HG03025 (cell line): ENCODE measurements around the gene ENOX2.
"Not testable (repeated sequence)": the region's sequence is repeated elsewhere in the genome, so short reads cannot be mapped to it uniquely, and the experiment has no call there.

ENCODE experiments used
- ATAC-seq: cut with Tn5 transposase; IDR thresholded peaks from one replicate; pipeline ENCODE4 v1.9.1; 2021; ENCODE audit warnings: mild to moderate bottlenecking, moderate library complexity; ENCODE audit not compliant: unreplicated experiment, low FRiP score

The ENOX2 gene

GRCh38 chrX:130714135-130714534, 188.9 kb downstream of the ENOX2 start:
- no peak for ATAC-seq

GRCh38 chrX:130709178-130709577, 193.8 kb downstream of the ENOX2 start:
- not testable (repeated sequence) for ATAC-seq

GRCh38 chrX:130705591-130705990, 197.4 kb downstream of the ENOX2 start:
- no peak for ATAC-seq

GRCh38 chrX:130704053-130705038, 198.7 kb downstream of the ENOX2 start:
- ATAC-seq = no peak

GRCh38 chrX:130702867-130703707, 199.9 kb downstream of the ENOX2 start:
- ATAC-seq = no peak

- ATAC-seq = no peak
Measured at GRCh38 chrX:130700629-130701028, 202.4 kb downstream of the ENOX2 start.

- ATAC-seq = no peak
Measured at GRCh38 chrX:130699618-130700017, 203.4 kb downstream of the ENOX2 start.

- no peak for ATAC-seq
Measured at GRCh38 chrX:130696542-130696941, 206.5 kb downstream of the ENOX2 start.

- no peak for ATAC-seq
Measured at GRCh38 chrX:130695931-130696330, 207.1 kb downstream of the ENOX2 start.

- ATAC-seq = no peak
Measured at GRCh38 chrX:130694983-130695382, 208.0 kb downstream of the ENOX2 start.

- ATAC-seq = no peak
Measured at GRCh38 chrX:130691576-130691975, 211.4 kb downstream of the ENOX2 start.

- ATAC-seq = no peak
Measured at GRCh38 chrX:130688360-130688759, 214.6 kb downstream of the ENOX2 start.

GRCh38 chrX:130682990-130683389, 220.0 kb downstream of the ENOX2 start:
- no peak for ATAC-seq

GRCh38 chrX:130680164-130681035, 222.6 kb downstream of the ENOX2 start:
- no peak for ATAC-seq

- no peak for ATAC-seq
Measured at GRCh38 chrX:130676861-130677260, 226.1 kb downstream of the ENOX2 start.

- ATAC-seq = no peak
Measured at GRCh38 chrX:130672214-130672613, 230.8 kb downstream of the ENOX2 start.

GRCh38 chrX:130669233-130669632, 233.8 kb downstream of the ENOX2 start:
- ATAC-seq = no peak

- no peak for ATAC-seq
Measured at GRCh38 chrX:130665263-130665662, 237.7 kb downstream of the ENOX2 start.

GRCh38 chrX:130658310-130658709, 244.7 kb downstream of the ENOX2 start:
- no peak for ATAC-seq

GRCh38 chrX:130654409-130654950, 248.5 kb downstream of the ENOX2 start:
- ATAC-seq = no peak
